Measurements from ENCODE around the gene POC1A. TPM values are rescaled to one million over a fixed set of nuclear protein-coding genes. Genes with fewer than 3 reads are reported as not detected.

POC1A gene
- total RNA-seq, 6 donors from 2014 or later = 1.0 to 4.2 (median 2.8) TPM

DNA sequence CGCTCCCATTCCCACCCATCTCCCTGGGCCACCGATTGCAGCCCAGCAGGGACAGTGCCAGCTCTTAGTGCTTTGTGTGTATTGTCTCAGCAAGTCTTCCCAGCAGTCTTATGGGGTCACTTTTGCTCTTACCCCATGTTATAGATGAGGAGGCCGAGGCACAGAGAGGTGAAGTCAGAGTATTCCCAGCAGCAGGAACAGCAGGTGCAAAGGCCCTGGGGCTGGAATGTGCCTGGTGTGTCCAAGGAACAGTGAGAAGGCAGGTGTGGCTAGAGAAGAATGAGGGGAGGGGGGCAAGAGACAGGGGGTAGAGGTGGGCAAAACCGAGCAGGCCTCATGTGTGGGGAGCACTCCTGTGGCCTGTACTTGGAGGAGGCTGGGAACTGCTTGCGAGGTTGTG, 85.1 kb downstream of the POC1A start:
- Histone ChIP-seq H3K9me3 (no peaks in the 10 kb centered on the region), H3K36me3 (no peaks in the 10 kb centered on the region), H3K27ac (no peak overlapping the region), H3K4me1 (peaks cover 29 to 43% (median 32%) of the 10 kb centered on the region in 4 donors), H3K27me3 (no peaks in the 10 kb centered on the region), H3K4me3 (no peak overlapping the region)
- no peak for TF ChIP-seq EP300 (IDR thresholded peaks at IDR 0.05)
- TF ChIP-seq, protein P1, sequence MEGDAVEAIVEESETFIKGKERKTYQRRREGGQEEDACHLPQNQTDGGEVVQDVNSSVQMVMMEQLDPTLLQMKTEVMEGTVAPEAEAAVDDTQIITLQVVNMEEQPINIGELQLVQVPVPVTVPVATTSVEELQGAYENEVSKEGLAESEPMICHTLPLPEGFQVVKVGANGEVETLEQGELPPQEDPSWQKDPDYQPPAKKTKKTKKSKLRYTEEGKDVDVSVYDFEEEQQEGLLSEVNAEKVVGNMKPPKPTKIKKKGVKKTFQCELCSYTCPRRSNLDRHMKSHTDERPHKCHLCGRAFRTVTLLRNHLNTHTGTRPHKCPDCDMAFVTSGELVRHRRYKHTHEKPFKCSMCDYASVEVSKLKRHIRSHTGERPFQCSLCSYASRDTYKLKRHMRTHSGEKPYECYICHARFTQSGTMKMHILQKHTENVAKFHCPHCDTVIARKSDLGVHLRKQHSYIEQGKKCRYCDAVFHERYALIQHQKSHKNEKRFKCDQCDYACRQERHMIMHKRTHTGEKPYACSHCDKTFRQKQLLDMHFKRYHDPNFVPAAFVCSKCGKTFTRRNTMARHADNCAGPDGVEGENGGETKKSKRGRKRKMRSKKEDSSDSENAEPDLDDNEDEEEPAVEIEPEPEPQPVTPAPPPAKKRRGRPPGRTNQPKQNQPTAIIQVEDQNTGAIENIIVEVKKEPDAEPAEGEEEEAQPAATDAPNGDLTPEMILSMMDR (IDR thresholded peaks at IDR 0.05) = no peak
- no peak for TF ChIP-seq POLR2A (IDR thresholded peaks at IDR 0.05)
- no peak for TF ChIP-seq POLR2AphosphoS5 (IDR thresholded peaks at IDR 0.05)
- DNase-seq (no peak), ATAC-seq (ENCODE audit: low FRiP score in 2 of 2) (no peak)
- 94 to 98% methylated on average over 5 of the region's 5 CpGs for WGBS, 2 donors

DNA sequence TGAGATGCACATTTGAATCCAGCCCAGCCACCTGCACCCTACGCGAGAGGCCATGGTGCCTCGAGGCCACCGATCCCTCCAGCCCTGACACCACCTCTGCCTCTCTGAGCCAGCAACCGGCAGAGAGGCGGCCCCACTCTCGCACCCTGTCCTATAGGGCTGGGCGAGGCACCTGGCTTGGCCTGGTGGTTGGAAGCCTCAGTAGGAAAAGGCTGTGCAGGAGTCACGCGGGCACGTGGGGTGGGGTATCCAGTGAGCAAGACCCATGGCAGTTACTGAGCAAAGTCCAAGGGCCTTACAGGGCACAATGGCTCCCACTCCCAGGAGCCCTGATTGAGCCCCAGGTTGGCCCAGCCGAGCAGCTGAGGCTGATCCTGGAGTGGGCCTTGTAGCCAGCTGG, 85.5 kb downstream of the POC1A start:
- ATAC-seq (ENCODE audit: low FRiP score in 2 of 2) = no peak
- WGBS, 2 donors = 87 to 96% methylated on average over 11 of the region's 12 CpGs
- TF ChIP-seq POLR2AphosphoS5 (IDR thresholded peaks at IDR 0.05) = no peak
- TF ChIP-seq EP300 (IDR thresholded peaks at IDR 0.05) = no peak
- TF ChIP-seq, protein P1 (IDR thresholded peaks at IDR 0.05) = no peak
- no peak for TF ChIP-seq POLR2A (IDR thresholded peaks at IDR 0.05)
- peaks cover 29 to 43% (median 32%) of the 10 kb centered on the region in 4 donors for H3K4me1 ChIP-seq
- H3K36me3 ChIP-seq = no peaks in the 10 kb centered on the region
- no peak overlapping the region for H3K27ac ChIP-seq
- H3K9me3 ChIP-seq = no peaks in the 10 kb centered on the region
- DNase-seq = no peak
- H3K4me3 ChIP-seq = no peak overlapping the region
- H3K27me3 ChIP-seq = no peaks in the 10 kb centered on the region

DNA sequence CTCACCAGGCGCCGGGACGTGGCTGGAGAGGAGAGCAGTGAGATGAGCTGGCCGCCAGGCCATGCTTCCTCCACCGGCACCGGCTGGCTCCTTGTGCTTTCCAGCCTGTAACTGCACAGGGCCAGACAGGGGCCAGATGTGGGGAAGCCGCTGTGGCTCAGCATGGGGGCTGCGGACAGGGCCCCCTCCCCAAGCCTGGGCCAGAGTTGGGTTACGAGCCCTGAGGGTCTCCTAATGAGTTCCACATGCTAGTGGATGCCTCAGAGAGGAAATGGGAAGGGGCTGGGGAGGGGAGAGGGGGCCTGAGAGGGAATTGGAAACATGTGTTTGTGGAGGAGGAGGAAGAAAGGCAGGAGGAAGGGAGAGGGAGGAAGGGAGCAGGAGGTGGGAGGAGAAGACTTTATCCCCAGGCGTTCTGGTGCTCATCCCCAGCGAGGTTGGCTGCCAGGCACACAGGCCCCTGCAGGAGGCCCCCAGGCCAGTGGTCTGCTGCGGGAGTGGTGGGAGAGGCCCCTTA, 86.1 kb downstream of the POC1A start:
- 87 to 90% methylated on average over 9 to 12 of the region's 12 CpGs for WGBS, 2 donors
- DNase-seq (no peak), ATAC-seq (ENCODE audit: low FRiP score in 2 of 2) (no peak)
- peaks cover 29 to 43% (median 32%) of the 10 kb centered on the region in 4 donors for H3K4me1 ChIP-seq
- no peaks in the 10 kb centered on the region for H3K9me3 ChIP-seq
- TF ChIP-seq, protein P1 (IDR thresholded peaks at IDR 0.05) = no peak
- TF ChIP-seq POLR2AphosphoS5 (IDR thresholded peaks at IDR 0.05) (no peak), POLR2A (IDR thresholded peaks at IDR 0.05) (no peak)
- no peak overlapping the region for H3K27ac ChIP-seq
- no peaks in the 10 kb centered on the region for H3K36me3 ChIP-seq
- no peak overlapping the region for H3K4me3 ChIP-seq
- no peaks in the 10 kb centered on the region for H3K27me3 ChIP-seq

DNA sequence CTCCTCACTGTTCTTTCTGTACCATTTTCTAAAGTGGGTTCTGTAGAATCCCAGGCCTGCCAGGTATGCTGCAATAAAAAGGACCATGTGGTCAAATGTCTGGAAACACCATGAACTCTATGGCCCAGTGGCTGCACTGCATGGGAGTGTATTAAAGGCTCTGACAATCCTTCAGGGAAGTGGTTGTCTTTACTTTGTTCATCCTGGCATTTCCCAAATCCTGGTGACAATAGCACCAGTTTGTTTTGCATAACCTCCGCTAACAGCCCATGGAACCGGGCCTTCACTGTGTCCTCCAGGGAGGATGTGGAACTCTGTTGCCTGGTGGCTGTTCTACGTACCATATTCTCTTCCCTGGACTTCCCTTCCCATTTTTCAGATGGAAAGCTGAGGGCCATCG, 86.7 kb downstream of the POC1A start:
- ATAC-seq (ENCODE audit: low FRiP score in 2 of 2) (no peak), DNase-seq (no peak)
- H3K36me3 ChIP-seq = no peaks in the 10 kb centered on the region
- H3K27ac ChIP-seq = no peak overlapping the region
- H3K4me3 ChIP-seq = no peak overlapping the region
- no peaks in the 10 kb centered on the region for H3K27me3 ChIP-seq
- TF ChIP-seq POLR2AphosphoS5 (IDR thresholded peaks at IDR 0.05) (no peak), EP300 (IDR thresholded peaks at IDR 0.05) (no peak), POLR2A (IDR thresholded peaks at IDR 0.05) (no peak)
- TF ChIP-seq, protein P1 (IDR thresholded peaks at IDR 0.05) = no peak
- 96 to 98% methylated on average over 4 of the region's 4 CpGs for whole genome bisulfite sequencing, 2 donors
- peaks cover 29 to 42% (median 34%) of the 10 kb centered on the region in 4 donors for H3K4me1 ChIP-seq
- H3K9me3 ChIP-seq = no peaks in the 10 kb centered on the region

DNA sequence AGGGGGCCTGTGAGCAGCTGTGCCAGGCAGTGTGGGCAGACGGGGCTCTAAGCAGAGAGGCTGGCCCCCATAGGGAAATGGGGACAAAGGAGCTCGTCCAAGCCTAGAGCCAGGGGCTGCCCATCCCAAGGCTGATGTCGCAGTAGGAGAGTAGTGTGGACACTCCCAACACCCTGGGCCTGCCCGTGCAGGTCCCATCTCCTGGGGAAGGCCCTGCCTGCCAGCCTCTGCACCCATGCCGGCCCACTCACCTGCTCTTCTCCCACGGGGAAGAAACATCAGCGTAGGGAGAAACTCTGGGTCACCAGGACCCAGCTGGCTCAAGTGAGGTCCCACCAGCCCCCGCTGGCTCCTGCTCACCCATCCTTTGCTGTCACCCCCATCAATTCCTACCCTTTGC, 87.2 kb downstream of the POC1A start:
- peaks cover 29 to 43% (median 38%) of the 10 kb centered on the region in 4 donors for H3K4me1 ChIP-seq
- WGBS, 2 donors = 91 to 100% methylated on average over 1 to 8 of the region's 8 CpGs
- no peaks in the 10 kb centered on the region for H3K36me3 ChIP-seq
- DNase-seq (no peak), ATAC-seq (ENCODE audit: low FRiP score in 2 of 2) (no peak)
- H3K4me3 ChIP-seq = no peak overlapping the region
- H3K9me3 ChIP-seq = no peaks in the 10 kb centered on the region
- no peak overlapping the region for H3K27ac ChIP-seq
- no peaks in the 10 kb centered on the region for H3K27me3 ChIP-seq
- TF ChIP-seq POLR2AphosphoS5 (IDR thresholded peaks at IDR 0.05) (no peak), POLR2A (IDR thresholded peaks at IDR 0.05) (no peak), EP300 (IDR thresholded peaks at IDR 0.05) (no peak)
- TF ChIP-seq, protein P1 (IDR thresholded peaks at IDR 0.05) = no peak

Measured in upper lobe of left lung (tissue), 6 donors.